Thyroid gland (tissue), 4 donors: Measurements from ENCODE around the gene CWC27.

ENCODE experiments used
- POLR2A ChIP-seq, 2 donors: fragments of 450-650 bp; IDR thresholded peaks; one replicate each; pipeline ENCODE4 v1.6.1; 2017; ENCODE audit warnings: antibody characterized with exemption in 2 of 2, mild to moderate bottlenecking in 2 of 2, moderate library complexity in 1 of 2
- TF ChIP-seq, protein P1 (sequence below), 6 experiments: fragments of 200-600 bp in 3 of 6; fragments of 450-650 bp in 3 of 6; sonication (generic) in 3 of 6; IDR thresholded peaks; one replicate each; pipeline ENCODE4 v1.5.1; 2016 to 2019; ENCODE audit warnings: antibody characterized with exemption in 6 of 6, mild to moderate bottlenecking in 2 of 6, inconsistent platforms in 1 of 6, moderate library complexity in 1 of 6

DNA sequence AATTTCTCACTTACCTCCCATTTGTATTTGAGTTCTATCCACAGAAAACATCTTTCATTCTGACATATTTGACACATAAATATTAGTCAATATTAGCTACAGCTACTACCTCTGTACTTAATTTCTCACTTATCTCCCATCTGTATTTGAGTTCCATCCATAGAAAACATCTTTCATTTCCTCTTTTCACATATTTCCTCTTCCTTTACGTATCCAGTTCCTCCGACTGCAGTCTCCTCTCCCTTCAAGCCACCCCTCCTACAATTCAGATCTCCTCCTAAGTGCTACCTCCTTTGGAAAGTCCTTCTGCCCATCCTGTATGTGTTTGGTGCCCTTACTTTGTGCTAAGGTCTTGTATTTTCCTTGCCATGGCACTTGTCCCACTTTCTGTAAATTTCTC, 1.8 kb upstream of the CWC27 start:
- TF ChIP-seq, protein P1, sequence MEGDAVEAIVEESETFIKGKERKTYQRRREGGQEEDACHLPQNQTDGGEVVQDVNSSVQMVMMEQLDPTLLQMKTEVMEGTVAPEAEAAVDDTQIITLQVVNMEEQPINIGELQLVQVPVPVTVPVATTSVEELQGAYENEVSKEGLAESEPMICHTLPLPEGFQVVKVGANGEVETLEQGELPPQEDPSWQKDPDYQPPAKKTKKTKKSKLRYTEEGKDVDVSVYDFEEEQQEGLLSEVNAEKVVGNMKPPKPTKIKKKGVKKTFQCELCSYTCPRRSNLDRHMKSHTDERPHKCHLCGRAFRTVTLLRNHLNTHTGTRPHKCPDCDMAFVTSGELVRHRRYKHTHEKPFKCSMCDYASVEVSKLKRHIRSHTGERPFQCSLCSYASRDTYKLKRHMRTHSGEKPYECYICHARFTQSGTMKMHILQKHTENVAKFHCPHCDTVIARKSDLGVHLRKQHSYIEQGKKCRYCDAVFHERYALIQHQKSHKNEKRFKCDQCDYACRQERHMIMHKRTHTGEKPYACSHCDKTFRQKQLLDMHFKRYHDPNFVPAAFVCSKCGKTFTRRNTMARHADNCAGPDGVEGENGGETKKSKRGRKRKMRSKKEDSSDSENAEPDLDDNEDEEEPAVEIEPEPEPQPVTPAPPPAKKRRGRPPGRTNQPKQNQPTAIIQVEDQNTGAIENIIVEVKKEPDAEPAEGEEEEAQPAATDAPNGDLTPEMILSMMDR (IDR thresholded peaks at IDR 0.05): no peak
- TF ChIP-seq POLR2A (IDR thresholded peaks at IDR 0.05): no peak
